K562 (cell line): ENCODE results near the gene IQCK. TPM values are rescaled to one million over a fixed set of nuclear protein-coding genes. Genes with fewer than 3 reads are reported as not detected.

Experiments used
- ATAC-seq: fragments of 200-7000 bp; cut with Tn5 transposase; 3 replicates; pipeline ENCODE4 v1.9.1; 2020; ENCODE audit warnings: moderate library complexity
- BruUV-seq: library from RNA; stranded (reverse); fragments of 400-500 nt; replicated peaks from 2 replicates; lab custom pipeline; 2021; lab: Mats Ljungman, UMichigan
- CTCF ChIA-PET: fragments of 300-600 bp; formaldehyde crosslinking; extraction: SDS; loops from one replicate; lab custom pipeline; 2021; ENCODE audit warnings: low intra/inter-chr PET ratio; lab: Yijun Ruan, JAX
- POLR2A ChIA-PET: fragments of 300-600, 350-650 bp; sonication (Branson Sonifier 250); formaldehyde crosslinking; extraction: SDS; loops from one replicate; lab custom pipeline; 2021; ENCODE audit warnings: antibody characterized with exemption, inconsistent platforms; lab: Yijun Ruan, JAX
- DNase-seq, 4 experiments: peaks; one replicate each; pipeline versions ENCODE4 v3.0.0 to v3.0.0-alpha.2; 2011 to 2018; ENCODE audit warnings: low spot score in 3 of 4, mixed read lengths in 3 of 4; ENCODE audit errors: extremely low read depth in 1 of 4
- FAIRE-seq: peaks from 2 replicates; lab custom pipeline; 2011; peaks lifted over from hg19 to GRCh38; lab: Jason Lieb, UNC
- H2AFZ ChIP-seq: 2 replicates; pipeline ENCODE4 v1.6.0; 2011; ENCODE audit warnings: low read depth, low read length, control low read depth, inconsistent platforms
- H3K27ac ChIP-seq: fragments of 200-600 bp; 3 replicates; pipeline ENCODE4 v1.8.0; 2011; ENCODE audit warnings: low read depth, mild to moderate bottlenecking, control low read depth, inconsistent platforms, low read length, moderate library complexity, mixed read lengths; ENCODE audit errors: extremely low read depth
- H3K27me3 ChIP-seq, 2 experiments: fragments of 300-600 bp in 1 of 2; 2 replicates in 1 of 2; 3 replicates in 1 of 2; pipeline versions ENCODE4 v1.6.0 to v1.8.0; 2011; ENCODE audit warnings: inconsistent platforms in 2 of 2, low read length in 2 of 2, mild to moderate bottlenecking in 1 of 2, mixed read lengths in 1 of 2, moderate library complexity in 1 of 2; ENCODE audit not compliant: control insufficient read depth in 2 of 2, insufficient read depth in 2 of 2
- H3K36me3 ChIP-seq: fragments of 300-600 bp; 3 replicates; pipeline ENCODE4 v1.8.0; 2011; ENCODE audit warnings: mild to moderate bottlenecking, low read length, inconsistent platforms; ENCODE audit not compliant: control insufficient read depth, insufficient read depth
- H3K4me1 ChIP-seq, 2 experiments: fragments of 200-600 bp in 1 of 2; replicated peaks in 1 of 2; 2 replicates in 1 of 2; 3 replicates in 1 of 2; pipeline versions ENCODE4 v1.5.1 to v1.8.0; 2011; ENCODE audit warnings: inconsistent platforms in 2 of 2, low read length in 2 of 2, mild to moderate bottlenecking in 1 of 2, mixed read lengths in 1 of 2, moderate library complexity in 1 of 2; ENCODE audit not compliant: control insufficient read depth in 2 of 2, insufficient read depth in 2 of 2
- H3K4me2 ChIP-seq: 2 replicates; pipeline ENCODE4 v1.6.1; 2011; ENCODE audit warnings: low read length, control low read depth, inconsistent platforms, mixed read lengths; ENCODE audit not compliant: insufficient read depth
- H3K4me3 ChIP-seq: fragments of 200-600 bp; sonication (generic), shearing (Covaris generic); 2 replicates; pipeline ENCODE4 v1.5.1; 2016; ENCODE audit warnings: control low read depth, inconsistent platforms
- H3K79me2 ChIP-seq: fragments of 200-600 bp; 3 replicates; pipeline ENCODE4 v1.8.0; 2011; ENCODE audit warnings: low read length, inconsistent platforms; ENCODE audit not compliant: control insufficient read depth, insufficient read depth
- H3K9ac ChIP-seq, 2 experiments: 2 replicates each; pipeline versions ENCODE4 v1.6.0 to v1.6.1; 2011; ENCODE audit warnings: low read depth in 2 of 2, low read length in 2 of 2, control low read depth in 1 of 2, inconsistent platforms in 1 of 2, mild to moderate bottlenecking in 1 of 2, mixed read lengths in 1 of 2; ENCODE audit not compliant: insufficient read depth in 1 of 2
- H3K9me1 ChIP-seq: one replicate; pipeline ENCODE4 v1.6.0; 2011; ENCODE audit warnings: inconsistent platforms, mild to moderate bottlenecking, low read length, moderate library complexity; ENCODE audit not compliant: control insufficient read depth, insufficient read depth
- H3K9me3 ChIP-seq: replicated peaks from 2 replicates; pipeline ENCODE4 v1.5.1; 2011; ENCODE audit warnings: low read depth, low read length, inconsistent platforms; ENCODE audit not compliant: control insufficient read depth, insufficient read depth
- H4K20me1 ChIP-seq: replicated peaks from 2 replicates; pipeline ENCODE4 v1.6.1; 2011; ENCODE audit warnings: low read length, inconsistent platforms, mixed read lengths; ENCODE audit not compliant: control insufficient read depth, insufficient read depth
- HEY1 ChIP-seq: fragments of 250-450 bp; sonication (Bioruptor Pico); IDR thresholded peaks from 2 replicates; pipeline ENCODE4 v1.5.0; 2020; ENCODE audit warnings: mild to moderate bottlenecking, moderate library complexity, borderline replicate concordance
- SNIP1 ChIP-seq: fragments of 450-650 bp; IDR thresholded peaks from 2 replicates; pipeline ENCODE4 v1.7.1; 2017; ENCODE audit warnings: low read depth, mild to moderate bottlenecking
- ZNF121 ChIP-seq: sonication (generic); formaldehyde crosslinking; conservative IDR thresholded peaks from 2 replicates; pipeline ENCODE4 v1.8.0; 2022; ENCODE audit warnings: missing genetic modification reagents
- ZNF23 ChIP-seq: fragments of 250-450 bp; sonication (Bioruptor Pico); IDR thresholded peaks from 2 replicates; pipeline ENCODE4 v1.4.0; 2020; ENCODE audit warnings: mild to moderate bottlenecking
- ZNF764 ChIP-seq: fragments of 250-450 bp; sonication (Bioruptor Pico); IDR thresholded peaks from 2 replicates; pipeline ENCODE4 v1.4.0; 2020; ENCODE audit warnings: low read depth, mild to moderate bottlenecking, moderate library complexity
- ZNF785 ChIP-seq: fragments of 250-450 bp; sonication (Bioruptor Pico); IDR thresholded peaks from 2 replicates; pipeline ENCODE4 v1.4.0; 2020; ENCODE audit warnings: mild to moderate bottlenecking
- WGBS: fragments of 100-300 bp; shearing (Covaris generic); methylation state at CpG from one replicate; pipeline ENCODE4 v1.1.6; 2016; ENCODE audit warnings: low coverage, mixed read lengths; ENCODE audit not compliant: insufficient coverage; ENCODE audit errors: missing lambda C conversion rate; 5-methylcytosine and 5-hydroxymethylcytosine counted together
- in situ Hi-C: fragments of 300-500 bp; cut with MboI; formaldehyde crosslinking; loops from 4 replicates; pipeline ENCODE4 v1.15.0; 2018; ENCODE audit warnings: inconsistent platforms, mixed read lengths
- intact Hi-C: fragments of 100-400 bp; cut with micrococcal nuclease; formaldehyde crosslinking; loops from 2 replicates; pipeline ENCODE4 v1.14.2; 2022
- polyA plus RNA-seq, 8 experiments: library from polyadenylated mRNA; depleted of rRNA in 4 of 8; stranded (reverse) in 5 of 8; unstranded in 3 of 8; fragments of >200 nt; fragmentation: Nextera tagmentation in 2 of 8; fragmentation: Illumina TruSeq in 1 of 8; extraction: Ambion mirVana in 2 of 8; extraction: Trizol in 1 of 8; gene quantifications; 2 replicates each; pipeline versions ENCODE4 v1.2.1 to v1.2.3, GENCODE V29; 2011 to 2014; ENCODE audit warnings: inconsistent platforms in 1 of 8, missing spikeins in 1 of 8
- total RNA-seq, 7 experiments: library from RNA; depleted of rRNA in 6 of 7; stranded (reverse); fragments of >200 nt in 6 of 7; fragmentation: Illumina TruSeq in 2 of 7; extraction: Trizol in 2 of 7; gene quantifications; 2 replicates each; pipeline versions ENCODE4 v1.2.1 to v1.2.3, GENCODE V29; 2011 to 2021; ENCODE audit warnings: low replicate concordance in 1 of 7

Gene IQCK
- total and polyA plus RNA-seq, 9 of the 15 experiments (the other 6 are each of a cell fraction or from before 2014, with no cell fraction given): 5.2 to 12.2 (median 7.3) TPM

- Histone ChIP-seq H2AFZ (no peak overlapping the region), H4K20me1 (peaks cover 17% of the 10 kb centered on the region), H3K9me1 (no peaks in the 10 kb centered on the region), H3K4me2 (no peak overlapping the region), H3K4me3 (no peak overlapping the region), H3K36me3 (peaks cover 71% of the 10 kb centered on the region), H3K27ac (no peak overlapping the region), H3K27me3 (no peaks in the 10 kb centered on the region), H3K79me2 (no peaks in the 10 kb centered on the region; the same call in 1 of the 3 replicates), H3K9ac (no peak overlapping the region), H3K4me1 (peaks cover 6 to 9% of the 10 kb centered on the region in 2 experiments; a peak in 4 of 5 replicates), H3K9me3 (no peaks in the 10 kb centered on the region)
- intact Hi-C loops (no loop called here), in situ Hi-C loops (no loop called here)
- ChIA-PET CTCF (no interaction called here), POLR2A (interaction anchor here (0.9 to 2.1 kb wide), 3 partner anchors 8 to 18 kb away, joined by 3 to 11 read pairs (median 3); partner anchors contain the start of genes IQCK and KNOP1)
- ATAC-seq (no peak), DNase-seq (no peak), FAIRE-seq (no peak)
- WGBS: 67% methylated on average over 6 of the region's 6 CpGs
- no TSS peak for BruUV-seq
- TF ChIP-seq ZNF23: no peak
These were observed 17.7 kb upstream of the IQCK start for GRCh38 chr16:19700319-19700781.

GRCh38 chr16:19701091-19701490 lies 17.0 kb upstream of the IQCK start:
- Histone ChIP-seq H3K9ac (no peak overlapping the region), H4K20me1 (peaks cover 17% of the 10 kb centered on the region), H3K79me2 (no peaks in the 10 kb centered on the region; the same call in 1 of the 3 replicates), H3K27me3 (no peaks in the 10 kb centered on the region), H2AFZ (no peak overlapping the region), H3K9me3 (no peaks in the 10 kb centered on the region), H3K9me1 (no peaks in the 10 kb centered on the region), H3K36me3 (peaks cover 78% of the 10 kb centered on the region), H3K4me3 (no peak overlapping the region), H3K27ac (no peak overlapping the region), H3K4me1 (peaks cover 6 to 7% of the 10 kb centered on the region in 2 experiments; a peak in 4 of 5 replicates), H3K4me2 (no peak overlapping the region)
- DNase-seq (no peak), ATAC-seq (no peak), FAIRE-seq (no peak)
- intact Hi-C loops (no loop called here), in situ Hi-C loops (no loop called here)
- no TSS peak for BruUV-seq
- ChIA-PET POLR2A (interaction anchor here (2.1 kb wide), 1 partner anchor 9 kb away, joined by 11 read pairs; no protein-coding TSS in a partner anchor), CTCF (no interaction called here)
- 96% methylated on average over 3 of the region's 3 CpGs for WGBS
- TF ChIP-seq SNIP1 (no peak), ZNF785 (no peak), ZNF121 (CRISPR knock-in tag) (no peak), ZNF764 (CRISPR knock-in tag) (no peak), HEY1 (CRISPR knock-in tag) (no peak)
